Measurements from ENCODE around the gene ERAL1.
"Not testable (repeated sequence)": the region's sequence is repeated elsewhere in the genome, so short reads cannot be mapped to it uniquely, and the experiment has no call there.

ERAL1 gene

GRCh38 chr17:28900986-28901726 is 46.3 kb downstream of the ERAL1 start:
- TF ChIP-seq CTCF (IDR thresholded peaks at IDR 0.05) = no peak
- Histone ChIP-seq H3K27ac (no peak overlapping the region), H3K4me3 (no peak overlapping the region)
- DNase-seq (ENCODE audit: low spot score) = no peak

GRCh38 chr17:28901866-28902818 is 47.3 kb downstream of the ERAL1 start:
- TF ChIP-seq CTCF (IDR thresholded peaks at IDR 0.05) = no peak
- peak overlapping the region; percentile 82 for H3K4me3 ChIP-seq
- peak overlapping the region; percentile 26 to 85 for H3K27ac ChIP-seq
- no peak for DNase-seq (ENCODE audit: low spot score)

DNA sequence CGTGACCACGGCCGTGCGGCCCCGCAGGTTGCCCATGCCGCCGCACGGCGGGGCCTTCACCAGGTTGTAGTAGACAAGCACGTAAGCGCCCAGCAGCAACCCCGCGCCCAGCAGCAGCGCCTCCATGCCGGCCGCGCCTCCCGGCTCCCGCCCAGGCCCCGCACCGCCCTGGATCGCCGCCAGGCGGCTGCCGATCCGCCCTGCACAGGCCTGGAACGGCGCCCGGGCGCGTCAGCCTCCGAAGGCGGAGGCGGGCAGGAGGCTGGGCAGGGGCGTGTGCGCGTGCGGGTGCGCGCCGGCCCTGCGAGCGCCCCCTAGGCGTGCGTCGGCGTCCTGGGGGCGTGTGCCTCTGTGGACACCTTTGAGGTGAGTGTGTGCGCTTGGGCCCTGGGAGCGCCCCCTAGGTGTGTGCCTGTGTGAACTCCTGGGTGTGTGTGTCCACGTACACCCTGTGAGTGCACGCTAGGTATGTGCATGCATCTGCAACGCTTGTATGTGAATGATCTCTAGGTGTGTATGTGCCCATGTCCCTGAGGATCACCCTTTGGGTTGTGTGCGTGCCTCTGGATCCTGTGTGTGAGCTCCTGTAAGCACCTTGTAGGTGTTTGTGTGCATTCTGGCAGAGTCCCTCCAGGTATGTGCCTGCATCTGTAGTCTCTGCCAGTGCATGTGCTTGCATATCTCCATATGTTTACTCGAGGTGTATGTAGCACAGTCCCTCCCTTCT is 48.2 kb downstream of the ERAL1 start, which contains the start of gene DHRS13:
TSS of gene DHRS13 (minus strand) at position 261 of the 727 bp plus-strand sequence. CDS start at position 126, 135 bp downstream.
- peak; percentile 83 for DNase-seq (ENCODE audit: low spot score)
- peak; percentile 74 for TF ChIP-seq CTCF (IDR thresholded peaks at IDR 0.05)
- Histone ChIP-seq H3K27ac (peak within 1 kb of the TSS; percentile 26 to 85), H3K4me3 (peak within 1 kb of the TSS; percentile 82)

DNA sequence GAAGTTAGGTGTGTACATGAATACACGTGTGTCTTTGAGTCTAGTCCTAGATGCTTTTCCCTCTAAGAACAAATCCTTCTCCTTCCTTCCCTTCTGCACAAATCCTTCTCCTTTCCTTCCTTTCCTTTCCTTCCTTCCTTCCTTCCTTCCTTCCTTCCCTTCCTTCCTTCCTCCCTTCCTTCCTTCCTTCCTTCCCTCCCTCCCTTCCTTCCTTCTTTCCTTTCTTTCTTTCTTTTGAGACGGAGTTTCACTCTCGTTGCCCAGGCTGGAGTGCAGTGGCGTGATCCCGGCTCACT is 48.7 kb downstream of the ERAL1 start:
- not testable (repeated sequence) for H3K4me3 ChIP-seq; H3K27ac ChIP-seq; DNase-seq (ENCODE audit: low spot score)

DNA sequence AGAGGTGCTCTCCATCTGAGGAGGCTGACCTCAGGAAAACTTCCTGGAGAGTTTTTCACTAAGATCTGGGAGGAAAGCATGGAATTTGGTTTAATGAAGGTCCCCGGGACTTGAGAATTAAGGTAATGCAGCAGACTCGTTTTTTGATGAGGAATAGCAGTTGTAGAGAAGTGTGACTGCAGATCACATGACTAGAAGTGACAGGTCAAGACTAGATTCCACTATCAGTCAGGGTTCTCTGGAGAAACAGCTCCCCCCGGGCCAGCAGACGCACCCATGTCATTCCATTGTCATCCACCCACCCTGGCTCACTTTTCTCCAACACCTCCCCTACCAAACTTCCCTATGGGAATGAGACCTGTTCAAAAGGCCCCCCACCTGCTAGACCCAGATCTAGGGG is 50.0 kb downstream of the ERAL1 start:
- no peak for DNase-seq (ENCODE audit: low spot score)
- no peak overlapping the region for H3K4me3 ChIP-seq
- no peak for TF ChIP-seq CTCF (IDR thresholded peaks at IDR 0.05)
- no peak overlapping the region for H3K27ac ChIP-seq

GRCh38 chr17:28906276-28906675 is 51.5 kb downstream of the ERAL1 start:
- DNase-seq (ENCODE audit: low spot score) = no peak
- H3K27ac ChIP-seq = no peak overlapping the region
- no peak for TF ChIP-seq CTCF (IDR thresholded peaks at IDR 0.05)
- no peak overlapping the region for H3K4me3 ChIP-seq

Measured in coronary artery (tissue), 2 donors.